ENCODE results near the gene SLC25A29.
A peak's percentile ranks its signal among the peaks of the same experiment; 100 is the strongest.
"Not testable (repeated sequence)": the region's sequence is repeated elsewhere in the genome, so short reads cannot be mapped to it uniquely, and the experiment has no call there.

The SLC25A29 gene

GRCh38 chr14:100292776-100293461 is 13.3 kb downstream of the SLC25A29 start:
- DNase-seq = no peak

- no peak for DNase-seq
These were observed 13.9 kb downstream of the SLC25A29 start for GRCh38 chr14:100292301-100292775.

- DNase-seq = no peak
These were observed 14.8 kb downstream of the SLC25A29 start for GRCh38 chr14:100291305-100292075.

GRCh38 chr14:100290607-100291304 is 15.5 kb downstream of the SLC25A29 start:
- DNase-seq = no peak

- no peak for DNase-seq
These were observed 16.2 kb downstream of the SLC25A29 start for GRCh38 chr14:100289916-100290606.

- no peak for DNase-seq
These were observed 17.7 kb downstream of the SLC25A29 start for GRCh38 chr14:100288382-100289185.

GRCh38 chr14:100287998-100288295 is 18.3 kb downstream of the SLC25A29 start:
- not testable (repeated sequence) for DNase-seq

- DNase-seq = no peak
These were observed 18.8 kb downstream of the SLC25A29 start for GRCh38 chr14:100287202-100287997.

GRCh38 chr14:100286484-100287191 is 19.6 kb downstream of the SLC25A29 start:
- DNase-seq = no peak

GRCh38 chr14:100285913-100286400 is 20.3 kb downstream of the SLC25A29 start:
- DNase-seq = no peak

GRCh38 chr14:100285021-100285912 is 21.0 kb downstream of the SLC25A29 start:
- peak; percentile 86 for DNase-seq

- peak; percentile 23 for DNase-seq
These were observed 22.0 kb downstream of the SLC25A29 start for GRCh38 chr14:100283984-100284881.

GRCh38 chr14:100283436-100283835 is 22.8 kb downstream of the SLC25A29 start:
- DNase-seq = not testable (repeated sequence)

- no peak for DNase-seq
These were observed 23.4 kb downstream of the SLC25A29 start for GRCh38 chr14:100282766-100283419.

- DNase-seq = no peak
These were observed 24.2 kb downstream of the SLC25A29 start for GRCh38 chr14:100282083-100282350.

- DNase-seq = no peak
These were observed 24.8 kb downstream of the SLC25A29 start for GRCh38 chr14:100281286-100282082.

- no peak for DNase-seq
These were observed 26.7 kb downstream of the SLC25A29 start for GRCh38 chr14:100279563-100279962.
